Measurements from ENCODE around the gene PIGL. TPM values are rescaled to one million over a fixed set of nuclear protein-coding genes. Genes with fewer than 3 reads are reported as not detected.

PIGL gene
- total and polyA plus RNA-seq, 2 experiments from 2014 or later, result 32.9 to 47.3 TPM

DNA sequence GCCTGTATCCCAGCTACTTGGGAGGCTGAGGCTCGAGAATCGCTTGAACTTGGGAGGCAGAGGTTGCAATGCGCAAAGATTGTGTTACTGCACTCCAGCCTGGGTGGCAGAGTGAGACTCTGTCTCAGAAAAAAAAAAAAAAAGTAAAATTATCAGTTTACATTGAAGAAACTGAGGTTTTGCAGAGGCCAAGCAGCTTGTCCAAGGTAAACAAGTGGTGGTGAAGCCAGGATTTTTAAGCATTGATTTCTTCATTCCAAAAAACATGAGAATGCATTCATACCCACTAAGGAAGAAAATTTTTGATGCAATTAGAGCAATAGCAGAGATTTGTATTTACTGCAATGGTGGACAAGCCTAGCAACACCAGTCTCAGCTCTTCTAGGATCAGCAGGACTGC is 83.5 kb downstream of the PIGL start:
- Histone ChIP-seq H2AFZ (no peak overlapping the region), H3K4me2 (no peak overlapping the region), H3K4me1 (ENCODE audit: insufficient read depth) (no peaks in the 10 kb centered on the region), H3K9me2 (ENCODE audit: insufficient read depth) (no peaks in the 10 kb centered on the region), H3K79me2 (replicated peaks; ENCODE audit: insufficient read depth) (no peaks in the 10 kb centered on the region), H4K20me1 (replicated peaks; ENCODE audit: insufficient read depth) (peaks cover 3% of the 10 kb centered on the region; the same call in 1 of the 2 replicates), H3K27ac (ENCODE audit: low read depth) (no peak overlapping the region), H3K36me3 (ENCODE audit: insufficient read depth) (no peaks in the 10 kb centered on the region), H3K27me3 (ENCODE audit: insufficient read depth) (no peaks in the 10 kb centered on the region), H3K4me3 (no peak overlapping the region), H3F3A (replicated peaks; ENCODE audit: low read depth) (0 out of 2 replicates have a peak, but pooled peaks cover 3% of the 10 kb centered on the region)
- no peak for ATAC-seq
- H3K27ac Mint-ChIP-seq, result no peak overlapping the region
- peaks cover 7% of the 10 kb centered on the region for H3K36me3 Mint-ChIP-seq (ENCODE audit: low read depth)
- no peaks in the 10 kb centered on the region for H3K9me3 Mint-ChIP-seq
- no peak for DNase-seq (ENCODE audit: low spot score)
- peaks cover 9% of the 10 kb centered on the region for H3K4me1 Mint-ChIP-seq
- H3K27me3 Mint-ChIP-seq (ENCODE audit: insufficient read depth, low read depth, poor library complexity), result peaks cover 5% of the 10 kb centered on the region
- no peak overlapping the region for H3K4me3 Mint-ChIP-seq
- TF ChIP-seq, protein P1, sequence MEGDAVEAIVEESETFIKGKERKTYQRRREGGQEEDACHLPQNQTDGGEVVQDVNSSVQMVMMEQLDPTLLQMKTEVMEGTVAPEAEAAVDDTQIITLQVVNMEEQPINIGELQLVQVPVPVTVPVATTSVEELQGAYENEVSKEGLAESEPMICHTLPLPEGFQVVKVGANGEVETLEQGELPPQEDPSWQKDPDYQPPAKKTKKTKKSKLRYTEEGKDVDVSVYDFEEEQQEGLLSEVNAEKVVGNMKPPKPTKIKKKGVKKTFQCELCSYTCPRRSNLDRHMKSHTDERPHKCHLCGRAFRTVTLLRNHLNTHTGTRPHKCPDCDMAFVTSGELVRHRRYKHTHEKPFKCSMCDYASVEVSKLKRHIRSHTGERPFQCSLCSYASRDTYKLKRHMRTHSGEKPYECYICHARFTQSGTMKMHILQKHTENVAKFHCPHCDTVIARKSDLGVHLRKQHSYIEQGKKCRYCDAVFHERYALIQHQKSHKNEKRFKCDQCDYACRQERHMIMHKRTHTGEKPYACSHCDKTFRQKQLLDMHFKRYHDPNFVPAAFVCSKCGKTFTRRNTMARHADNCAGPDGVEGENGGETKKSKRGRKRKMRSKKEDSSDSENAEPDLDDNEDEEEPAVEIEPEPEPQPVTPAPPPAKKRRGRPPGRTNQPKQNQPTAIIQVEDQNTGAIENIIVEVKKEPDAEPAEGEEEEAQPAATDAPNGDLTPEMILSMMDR (conservative IDR thresholded peaks at IDR 0.05; ENCODE audit: low read depth in 2 of 2), result no peak
- TF ChIP-seq, protein P2, sequence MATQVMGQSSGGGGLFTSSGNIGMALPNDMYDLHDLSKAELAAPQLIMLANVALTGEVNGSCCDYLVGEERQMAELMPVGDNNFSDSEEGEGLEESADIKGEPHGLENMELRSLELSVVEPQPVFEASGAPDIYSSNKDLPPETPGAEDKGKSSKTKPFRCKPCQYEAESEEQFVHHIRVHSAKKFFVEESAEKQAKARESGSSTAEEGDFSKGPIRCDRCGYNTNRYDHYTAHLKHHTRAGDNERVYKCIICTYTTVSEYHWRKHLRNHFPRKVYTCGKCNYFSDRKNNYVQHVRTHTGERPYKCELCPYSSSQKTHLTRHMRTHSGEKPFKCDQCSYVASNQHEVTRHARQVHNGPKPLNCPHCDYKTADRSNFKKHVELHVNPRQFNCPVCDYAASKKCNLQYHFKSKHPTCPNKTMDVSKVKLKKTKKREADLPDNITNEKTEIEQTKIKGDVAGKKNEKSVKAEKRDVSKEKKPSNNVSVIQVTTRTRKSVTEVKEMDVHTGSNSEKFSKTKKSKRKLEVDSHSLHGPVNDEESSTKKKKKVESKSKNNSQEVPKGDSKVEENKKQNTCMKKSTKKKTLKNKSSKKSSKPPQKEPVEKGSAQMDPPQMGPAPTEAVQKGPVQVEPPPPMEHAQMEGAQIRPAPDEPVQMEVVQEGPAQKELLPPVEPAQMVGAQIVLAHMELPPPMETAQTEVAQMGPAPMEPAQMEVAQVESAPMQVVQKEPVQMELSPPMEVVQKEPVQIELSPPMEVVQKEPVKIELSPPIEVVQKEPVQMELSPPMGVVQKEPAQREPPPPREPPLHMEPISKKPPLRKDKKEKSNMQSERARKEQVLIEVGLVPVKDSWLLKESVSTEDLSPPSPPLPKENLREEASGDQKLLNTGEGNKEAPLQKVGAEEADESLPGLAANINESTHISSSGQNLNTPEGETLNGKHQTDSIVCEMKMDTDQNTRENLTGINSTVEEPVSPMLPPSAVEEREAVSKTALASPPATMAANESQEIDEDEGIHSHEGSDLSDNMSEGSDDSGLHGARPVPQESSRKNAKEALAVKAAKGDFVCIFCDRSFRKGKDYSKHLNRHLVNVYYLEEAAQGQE (IDR thresholded peaks at IDR 0.05; ENCODE audit: unreplicated experiment), result no peak
- TF ChIP-seq ZNF331 (CRISPR knock-in tag; IDR thresholded peaks at IDR 0.05; ENCODE audit: low read depth) (no peak), POLR2AphosphoS5 (IDR thresholded peaks at IDR 0.05; ENCODE audit: low read depth) (no peak), CREB1 (CRISPR knock-in tag; IDR thresholded peaks at IDR 0.05; ENCODE audit: low read depth) (no peak), EZH2phosphoT487 (IDR thresholded peaks at IDR 0.05; ENCODE audit: unreplicated experiment) (no peak), JUNB (IDR thresholded peaks at IDR 0.05; ENCODE audit: unreplicated experiment) (no peak), ZNF114 (CRISPR knock-in tag; IDR thresholded peaks at IDR 0.05) (no peak), EZH2 (IDR thresholded peaks at IDR 0.05; ENCODE audit: low read depth, unreplicated experiment) (no peak), NANOG (IDR thresholded peaks at IDR 0.05; ENCODE audit: borderline replicate concordance) (no peak), STAT1 (IDR thresholded peaks at IDR 0.05; ENCODE audit: unreplicated experiment) (no peak)
- TF ChIP-seq, protein P3, sequence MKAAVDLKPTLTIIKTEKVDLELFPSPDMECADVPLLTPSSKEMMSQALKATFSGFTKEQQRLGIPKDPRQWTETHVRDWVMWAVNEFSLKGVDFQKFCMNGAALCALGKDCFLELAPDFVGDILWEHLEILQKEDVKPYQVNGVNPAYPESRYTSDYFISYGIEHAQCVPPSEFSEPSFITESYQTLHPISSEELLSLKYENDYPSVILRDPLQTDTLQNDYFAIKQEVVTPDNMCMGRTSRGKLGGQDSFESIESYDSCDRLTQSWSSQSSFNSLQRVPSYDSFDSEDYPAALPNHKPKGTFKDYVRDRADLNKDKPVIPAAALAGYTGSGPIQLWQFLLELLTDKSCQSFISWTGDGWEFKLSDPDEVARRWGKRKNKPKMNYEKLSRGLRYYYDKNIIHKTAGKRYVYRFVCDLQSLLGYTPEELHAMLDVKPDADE (IDR thresholded peaks at IDR 0.05), result no peak
